ENCODE data around the gene PSRC1.

The PSRC1 gene

GRCh38 chr1:109247401-109248365 lies 35.3 kb downstream of the PSRC1 start:
- DNase-seq (ENCODE audit: low spot score): no peak

GRCh38 chr1:109246141-109246551 lies 36.8 kb downstream of the PSRC1 start:
- no peak for DNase-seq (ENCODE audit: low spot score)

GRCh38 chr1:109243860-109244552 lies 38.9 kb downstream of the PSRC1 start:
- no peak for DNase-seq (ENCODE audit: low spot score)

GRCh38 chr1:109243221-109243620 lies 39.7 kb downstream of the PSRC1 start:
- no peak for DNase-seq (ENCODE audit: low spot score)

DNA sequence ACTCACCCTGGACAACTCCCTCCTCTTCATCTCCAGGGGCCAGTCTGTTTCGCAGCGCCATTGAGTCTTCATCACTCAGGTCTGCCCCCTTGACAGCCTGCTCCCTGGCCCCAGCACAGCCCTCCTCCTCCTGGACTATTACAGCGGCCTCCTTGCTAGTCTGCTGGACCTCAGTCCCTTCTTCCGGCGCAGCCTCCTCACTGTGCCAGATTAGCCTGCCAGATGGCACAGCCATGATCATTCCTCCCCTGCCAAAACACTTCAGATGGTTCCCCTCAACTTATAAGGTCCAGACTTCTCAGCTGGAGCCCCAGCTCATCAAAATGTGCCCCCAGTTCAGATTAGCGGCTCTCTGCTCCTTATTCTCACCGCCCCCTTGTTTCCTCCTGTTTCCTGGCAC lies 40.6 kb downstream of the PSRC1 start:
- no peak for DNase-seq (ENCODE audit: low spot score)

DNA sequence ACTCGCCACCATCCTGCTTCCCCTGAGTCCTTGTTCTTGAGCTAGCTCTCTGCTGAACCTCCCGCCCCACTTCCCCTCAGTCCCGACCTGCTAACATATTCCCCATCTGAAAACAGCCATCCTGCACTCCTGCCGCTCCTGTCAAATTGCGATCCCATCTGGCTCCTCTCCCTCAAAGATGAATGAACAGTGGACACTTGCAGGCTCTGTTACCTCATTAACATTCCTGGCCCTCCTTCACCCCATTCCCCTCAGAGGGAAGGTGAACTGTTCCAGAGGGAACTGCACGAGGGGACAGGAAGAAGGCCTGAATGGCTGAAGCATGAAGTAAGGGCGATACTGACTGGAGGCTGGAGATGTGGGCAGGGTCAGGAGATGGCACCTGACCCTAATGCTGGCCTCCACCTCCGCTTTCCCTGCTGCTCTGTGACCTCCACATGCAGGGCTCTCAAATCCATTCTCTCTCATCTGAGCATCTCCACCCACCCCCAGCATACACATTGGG lies 41.1 kb downstream of the PSRC1 start:
- no peak for DNase-seq (ENCODE audit: low spot score)

DNA sequence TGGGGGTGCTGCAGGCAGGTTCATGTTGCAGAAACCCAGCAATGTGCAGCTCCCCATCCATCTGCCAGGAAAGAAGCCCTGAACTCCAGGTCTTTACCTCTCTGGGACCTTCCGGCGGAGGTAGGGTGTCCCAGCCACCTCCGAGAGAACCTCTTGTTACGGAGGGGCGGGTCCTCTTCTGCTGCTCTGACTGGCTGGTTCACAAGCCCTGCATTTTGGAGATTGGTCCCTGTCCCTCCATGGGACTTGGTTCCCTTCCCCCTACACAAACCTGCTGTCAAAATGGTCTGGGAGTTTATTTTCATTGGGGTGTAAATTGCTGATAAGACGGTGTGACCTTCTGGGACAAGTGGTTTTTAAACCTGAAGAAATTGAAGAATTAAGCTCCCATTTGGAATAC lies 41.6 kb downstream of the PSRC1 start:
- DNase-seq (ENCODE audit: low spot score): no peak

- no peak for DNase-seq (ENCODE audit: low spot score)
Observed at GRCh38 chr1:109240158-109241152, 42.5 kb downstream of the PSRC1 start.

DNA sequence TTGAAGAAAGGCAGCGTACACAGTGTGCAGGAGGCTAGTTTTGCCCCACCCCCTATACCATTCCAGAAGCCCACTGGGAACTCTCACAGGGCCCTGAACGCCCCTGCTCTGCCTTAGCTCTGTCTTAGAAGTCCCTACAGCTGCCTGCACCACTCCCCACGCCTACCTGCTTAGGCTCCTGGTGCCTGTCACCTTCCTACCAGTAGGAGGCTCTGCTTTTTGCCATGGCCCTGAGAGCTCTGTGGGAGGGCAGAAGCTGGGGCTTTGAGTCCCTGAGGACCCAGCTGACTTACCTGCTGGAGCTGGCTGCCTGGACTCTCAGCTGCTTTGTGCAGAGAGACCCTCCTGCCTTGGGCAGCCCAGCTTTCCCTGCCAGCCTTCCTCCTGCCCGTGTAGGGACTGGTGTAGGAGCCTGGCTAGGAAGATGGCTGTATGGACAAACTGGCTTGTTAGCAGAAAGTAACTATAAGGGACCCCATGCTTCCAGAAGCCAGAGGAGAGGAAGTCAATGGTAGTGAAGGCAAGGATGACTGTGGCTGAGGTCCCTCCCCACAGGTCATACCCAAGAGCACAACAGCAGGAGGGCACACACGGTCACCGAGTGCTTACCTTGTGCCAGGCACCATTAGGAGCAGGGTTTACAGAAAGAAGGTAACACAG lies 43.4 kb downstream of the PSRC1 start:
- no peak for DNase-seq (ENCODE audit: low spot score)

GRCh38 chr1:109239047-109239408 lies 43.9 kb downstream of the PSRC1 start:
- no peak for DNase-seq (ENCODE audit: low spot score)

DNA sequence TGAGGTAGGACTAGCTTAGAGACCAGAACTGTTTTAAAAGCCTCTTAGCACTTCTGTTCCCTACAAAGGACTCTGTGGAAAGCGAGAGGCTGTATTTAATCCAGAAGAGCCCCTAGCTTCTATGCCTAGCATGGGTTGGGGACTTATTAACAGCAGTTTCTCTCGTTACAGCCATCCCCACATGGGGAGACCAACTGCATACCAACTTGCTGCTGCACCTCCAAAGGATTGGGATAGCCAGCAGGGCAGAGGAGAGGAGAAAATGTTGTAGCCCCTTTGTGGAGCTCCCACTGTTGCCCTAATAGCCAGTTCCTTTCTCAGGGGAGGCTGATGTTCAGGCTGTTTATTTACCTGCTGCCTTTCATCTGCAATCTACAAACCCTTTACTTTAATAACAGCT lies 44.6 kb downstream of the PSRC1 start:
- no peak for DNase-seq (ENCODE audit: low spot score)

DNA sequence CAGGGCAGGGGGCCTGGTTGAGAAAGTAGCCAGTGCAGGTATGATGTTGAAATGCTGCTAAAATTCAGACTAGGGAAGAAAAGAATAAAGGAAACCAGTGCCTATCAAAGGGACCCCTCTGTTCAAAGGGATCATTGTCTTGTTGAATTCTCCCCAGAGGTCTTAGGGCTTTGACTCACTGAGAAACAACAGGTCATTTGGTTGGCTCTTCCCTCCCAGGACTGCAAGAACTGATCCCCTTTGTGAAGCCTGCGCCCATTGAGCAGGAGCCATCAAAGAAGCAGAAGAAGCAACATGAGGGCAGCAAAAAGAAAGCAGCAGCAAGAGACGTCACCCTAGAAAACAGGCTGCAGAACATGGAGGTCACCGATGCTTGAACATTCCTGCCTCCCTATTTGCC lies 45.4 kb downstream of the PSRC1 start:
- DNase-seq (ENCODE audit: low spot score): no peak

GRCh38 chr1:109235137-109235536 lies 47.8 kb downstream of the PSRC1 start:
- no peak for DNase-seq (ENCODE audit: low spot score)

DNA sequence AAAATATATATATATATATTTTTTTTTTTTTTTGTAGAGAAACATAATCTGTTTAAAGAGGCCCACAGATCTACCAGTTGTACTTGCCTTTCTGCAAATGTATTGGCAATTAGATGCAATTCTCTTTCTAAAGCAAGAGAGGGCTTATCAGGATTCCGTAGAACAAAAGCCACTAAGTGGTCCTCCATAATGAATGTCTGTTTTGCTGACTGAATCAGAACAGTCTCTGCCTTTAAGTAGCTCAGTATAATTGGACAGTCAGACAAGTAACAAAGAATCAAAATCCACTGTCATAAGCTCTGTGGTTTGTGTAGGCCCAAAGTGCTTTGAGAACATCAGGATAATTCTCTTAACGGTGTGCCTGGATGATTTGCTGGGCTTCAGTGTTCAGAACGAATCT lies 51.9 kb downstream of the PSRC1 start:
- DNase-seq (ENCODE audit: low spot score): no peak

All from HuH-7 (cell line).